NCI-H187 treated with DMSO at 0.1 percent for 48 hours (cell line): ENCODE measurements around the gene ZNF562.
"Not testable (repeated sequence)": the region's sequence is repeated elsewhere in the genome, so short reads cannot be mapped to it uniquely, and the experiment has no call there.

Experiments used
- DNase-seq: peaks from one replicate; lab custom pipeline; 2025; lab: John Stamatoyannopoulos, UW

ZNF562 gene

GRCh38 chr19:9674663-9675357, at the start of gene ZNF562:
ZNF562 (minus strand) TSS chr19:9675100; CDS start chr19:9660744, 14,356 bp downstream.
- no peak for DNase-seq

- no peak for DNase-seq
Observed at GRCh38 chr19:9724157-9724556, 49.3 kb upstream of the ZNF562 start.

DNA sequence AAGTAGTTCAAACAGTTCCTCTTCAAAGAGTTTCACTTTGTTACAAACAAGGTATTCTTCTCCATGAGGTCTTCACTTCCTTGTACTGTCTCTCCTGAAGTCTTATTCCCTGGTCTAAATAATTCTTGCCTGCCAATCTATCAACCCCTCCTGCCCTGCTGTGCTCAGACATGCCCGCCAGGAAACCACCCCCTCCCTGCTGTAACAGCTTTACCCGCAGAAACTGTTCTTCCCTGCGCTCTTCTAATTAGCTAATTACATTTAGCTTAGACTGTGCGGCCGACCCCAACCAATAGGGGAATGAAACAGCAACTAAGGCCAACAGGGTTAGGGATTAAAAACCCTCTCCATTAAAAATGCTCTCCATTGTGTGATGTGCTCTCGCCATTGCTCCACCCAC, 47.0 kb upstream of the ZNF562 start:
- DNase-seq: no peak

- no peak for DNase-seq
Observed at GRCh38 chr19:9720541-9720940, 45.6 kb upstream of the ZNF562 start.

DNA sequence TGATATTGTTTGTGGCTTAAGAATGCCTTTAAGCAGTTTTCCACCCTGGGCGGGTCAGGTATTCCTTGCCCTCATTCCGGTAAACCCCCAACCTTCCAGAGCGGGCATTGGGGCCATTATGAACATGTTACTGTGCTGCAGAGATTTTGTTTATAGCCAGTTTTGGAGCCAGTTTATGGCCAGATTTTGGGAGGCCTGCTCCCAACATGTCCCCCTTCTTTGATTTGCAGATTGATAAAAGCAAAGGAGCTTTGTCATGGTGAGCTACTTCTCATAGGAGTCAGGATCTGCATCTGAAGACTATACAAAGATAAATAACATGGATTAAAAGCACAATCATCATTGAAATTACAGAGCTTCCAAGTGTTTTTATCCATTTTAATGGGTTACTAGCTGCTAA, 36.9 kb upstream of the ZNF562 start:
- DNase-seq: no peak

- no peak for DNase-seq
Observed at GRCh38 chr19:9709305-9709704, 34.4 kb upstream of the ZNF562 start.

DNA sequence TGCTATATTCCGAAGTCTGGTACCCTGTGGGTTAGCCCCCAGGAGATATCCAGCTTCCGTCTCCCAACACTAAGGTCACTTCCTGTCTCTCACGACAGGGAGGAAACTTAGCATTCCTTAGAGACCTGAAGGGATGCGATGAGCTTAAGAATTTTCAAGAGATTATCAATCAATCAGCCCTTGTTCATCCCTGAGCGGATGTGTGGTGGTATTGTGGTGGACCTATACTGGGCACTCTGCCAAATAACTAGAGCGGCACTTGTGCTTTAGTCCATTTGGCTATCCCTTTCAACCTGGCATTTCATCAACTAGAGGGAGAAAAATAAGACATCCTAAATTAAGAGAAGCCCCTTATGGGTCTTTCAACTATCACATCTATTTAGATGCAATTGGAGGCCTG, 30.9 kb upstream of the ZNF562 start:
- DNase-seq: no peak

DNA sequence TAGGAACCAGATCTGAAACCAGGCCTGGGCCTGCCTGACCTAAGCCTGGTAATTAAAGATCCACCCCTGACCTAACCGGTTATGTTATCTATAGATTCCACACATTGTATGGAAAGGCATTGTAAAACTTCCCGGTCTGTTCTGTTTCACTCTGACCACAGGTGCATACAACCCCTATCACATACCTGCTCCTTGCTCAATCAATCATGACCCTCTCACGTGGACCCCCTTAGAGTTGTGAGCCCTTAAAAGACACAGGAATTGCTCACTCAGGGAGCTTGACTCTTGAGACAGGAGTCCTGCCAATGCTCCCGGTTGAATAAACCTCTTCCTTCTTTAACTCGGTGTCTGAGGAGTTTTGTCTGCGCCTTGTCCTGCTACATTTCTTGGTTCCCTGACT, 27.3 kb upstream of the ZNF562 start:
- DNase-seq: no peak

GRCh38 chr19:9700229-9700981, 25.5 kb upstream of the ZNF562 start:
- DNase-seq: no peak

DNA sequence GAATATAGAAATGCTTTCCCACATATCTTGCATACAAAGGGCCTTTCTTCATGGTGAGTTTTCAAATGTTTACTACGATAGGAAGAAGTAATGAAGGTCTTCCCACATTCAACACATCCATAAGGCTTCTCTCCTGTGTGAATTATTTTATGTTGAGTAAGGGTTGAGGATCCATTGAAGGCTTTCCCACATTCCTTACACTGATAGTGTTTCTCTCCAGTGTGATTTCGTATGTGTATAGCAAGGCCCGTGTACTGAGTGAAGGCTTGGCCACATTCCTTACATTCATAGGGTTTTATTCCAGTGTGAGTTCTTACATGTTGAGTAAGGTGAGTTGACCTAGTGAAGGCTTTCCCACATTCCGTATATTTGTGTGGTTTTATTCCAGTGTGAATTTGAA, 15.4 kb upstream of the ZNF562 start:
- DNase-seq: not testable (repeated sequence)

- not testable (repeated sequence) for DNase-seq
Observed at GRCh38 chr19:9679996-9680395, 5.1 kb upstream of the ZNF562 start.

- DNase-seq: not testable (repeated sequence)
Observed at GRCh38 chr19:9675358-9675901, 530 bp upstream of the ZNF562 start.

DNA sequence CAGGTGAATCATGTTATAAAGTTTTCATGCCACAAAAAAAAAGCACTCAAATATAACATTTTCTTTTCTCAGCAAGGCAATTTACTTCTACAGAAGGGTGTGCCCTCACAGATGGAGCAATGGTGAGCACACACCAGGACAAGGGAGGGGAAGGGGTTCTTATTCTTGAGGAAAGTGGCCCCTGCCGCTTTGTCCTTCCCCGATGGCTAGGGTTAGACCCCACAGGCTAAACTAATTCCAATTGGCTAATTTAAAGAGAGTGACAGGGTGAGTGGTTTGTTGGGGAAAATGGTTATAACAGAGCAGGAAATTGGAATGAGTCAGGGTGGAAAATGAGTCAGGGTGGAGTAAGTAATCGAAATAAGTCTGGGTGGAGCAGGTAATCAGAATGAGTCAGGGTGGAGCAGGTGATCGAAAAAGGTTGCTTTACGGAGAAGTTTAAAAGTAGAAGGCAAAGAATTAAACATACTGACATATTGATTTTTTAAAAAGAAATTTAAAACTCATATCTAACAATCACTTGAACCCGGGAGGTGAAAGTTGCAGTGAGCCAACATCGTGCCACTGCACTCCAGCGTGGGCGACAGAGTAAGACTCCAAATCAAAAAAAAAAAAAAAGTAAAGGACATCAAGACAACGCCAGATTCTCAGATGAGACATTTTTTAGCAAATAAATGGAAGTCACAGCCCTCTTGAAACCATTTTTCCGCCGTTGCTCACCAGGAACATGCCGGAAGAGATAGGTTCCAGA, 813 bp downstream of the ZNF562 start:
- DNase-seq: no peak

GRCh38 chr19:9672893-9673292, 2.0 kb downstream of the ZNF562 start:
- DNase-seq: no peak

DNA sequence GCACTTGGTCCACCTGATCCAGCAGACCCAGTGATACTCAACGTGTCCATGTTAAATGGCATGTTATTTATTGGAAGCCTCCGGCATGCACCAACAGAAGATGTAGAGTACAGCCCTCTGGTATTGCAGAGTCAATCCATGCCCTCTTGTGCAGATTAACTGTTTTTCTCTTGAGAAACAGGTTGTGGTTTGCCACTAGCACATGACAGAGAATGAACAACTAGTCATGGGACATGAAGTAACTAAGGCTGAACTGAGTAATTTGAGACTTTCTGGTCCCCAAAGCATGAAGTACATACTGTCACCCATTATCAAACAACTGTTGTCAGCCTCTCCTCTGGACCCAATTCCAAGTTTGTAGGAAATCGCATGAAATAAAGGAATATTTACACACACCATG, 3.2 kb downstream of the ZNF562 start:
- no peak for DNase-seq

DNA sequence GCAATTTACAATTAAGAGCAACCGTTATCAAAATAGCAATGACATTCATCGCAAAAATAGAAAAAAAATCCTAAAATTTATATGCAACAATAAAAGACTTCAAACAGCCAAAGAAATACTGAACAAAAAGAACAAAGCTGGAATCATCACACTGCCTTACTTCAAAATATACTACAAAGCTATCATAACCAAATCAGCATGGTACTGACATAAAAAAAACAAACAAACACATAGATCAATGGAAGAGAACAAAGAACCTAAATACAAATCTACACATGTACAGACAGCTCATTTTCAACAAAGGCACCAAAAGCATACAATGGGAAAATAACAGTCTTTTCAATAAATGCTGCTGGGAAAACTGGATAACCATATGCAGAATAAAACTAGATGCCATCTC, 6.4 kb downstream of the ZNF562 start:
- no peak for DNase-seq

GRCh38 chr19:9667898-9668297, 7.0 kb downstream of the ZNF562 start:
- no peak for DNase-seq

GRCh38 chr19:9658769-9659168, 16.1 kb downstream of the ZNF562 start:
- DNase-seq: no peak

GRCh38 chr19:9653066-9653555, 21.8 kb downstream of the ZNF562 start:
- DNase-seq: not testable (repeated sequence)

- DNase-seq: not testable (repeated sequence)
Observed at GRCh38 chr19:9651464-9651863, 23.4 kb downstream of the ZNF562 start.

DNA sequence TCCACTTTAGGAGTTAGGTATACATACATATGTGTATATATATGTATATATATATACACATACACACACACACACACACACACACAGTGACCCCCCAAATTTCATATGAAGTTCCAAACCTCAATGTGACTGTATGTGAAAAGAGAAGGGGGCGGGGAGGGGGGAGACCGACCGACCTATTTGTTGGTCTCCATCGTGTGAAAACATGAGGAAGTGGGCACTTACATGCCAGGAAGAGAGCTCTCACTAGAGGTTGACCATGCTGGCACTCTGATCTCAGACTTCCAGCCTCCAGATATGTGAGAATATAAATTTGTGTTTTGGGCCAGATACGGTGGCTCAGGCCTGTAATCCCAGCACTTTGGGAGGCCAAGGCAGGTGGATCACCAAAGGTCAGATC, 24.6 kb downstream of the ZNF562 start:
- DNase-seq: no peak

- DNase-seq: no peak
Observed at GRCh38 chr19:9645472-9645871, 29.4 kb downstream of the ZNF562 start.
